Neural progenitor cell (in vitro differentiated cells): ENCODE measurements around the gene ZNF408.

ENCODE experiments used
- CTCF ChIP-seq: fragments of 200-600 bp; sonication (generic); IDR thresholded peaks from 2 replicates; pipeline ENCODE4 v1.5.1; 2017; ENCODE audit warnings: antibody characterized with exemption, mild to moderate bottlenecking
- EZH2 ChIP-seq: fragments of 200-600 bp; sonication (generic); IDR thresholded peaks from 2 replicates; pipeline ENCODE4 v1.6.1; 2017; ENCODE audit warnings: antibody characterized with exemption, mild to moderate bottlenecking, moderate library complexity

- TF ChIP-seq CTCF (no peak), EZH2 (no peak)
Measured at GRCh38 chr11:46657186-46657585, 43.6 kb upstream of the ZNF408 start.
